ENCODE results near the gene ESYT2.

Gene ESYT2

GRCh38 chr7:158685693-158686092 is 143.6 kb downstream of the ESYT2 start:
- H3K36me3 Mint-ChIP-seq (ENCODE audit: low read depth): peaks cover 53% of the 10 kb centered on the region
- no peak for DNase-seq (ENCODE audit: low spot score)
- no peaks in the 10 kb centered on the region for H3K9me3 Mint-ChIP-seq
- no peak overlapping the region for H3K4me3 Mint-ChIP-seq
- H3K4me1 Mint-ChIP-seq (ENCODE audit: low read depth): peaks cover 8% of the 10 kb centered on the region
- H3K27me3 Mint-ChIP-seq (ENCODE audit: low read depth): no peaks in the 10 kb centered on the region
- no peak overlapping the region for H3K27ac Mint-ChIP-seq

GRCh38 chr7:158684329-158684728 is 145.0 kb downstream of the ESYT2 start:
- Mint-ChIP-seq H3K27me3 (ENCODE audit: low read depth) (no peaks in the 10 kb centered on the region), H3K9me3 (no peaks in the 10 kb centered on the region), H3K36me3 (ENCODE audit: low read depth) (peaks cover 58% of the 10 kb centered on the region), H3K27ac (no peak overlapping the region), H3K4me1 (ENCODE audit: low read depth) (peaks cover 11% of the 10 kb centered on the region), H3K4me3 (no peak overlapping the region)
- DNase-seq (ENCODE audit: low spot score): no peak

- no peak for DNase-seq (ENCODE audit: low spot score)
- H3K36me3 Mint-ChIP-seq (ENCODE audit: low read depth): peaks cover 58% of the 10 kb centered on the region
- H3K27me3 Mint-ChIP-seq (ENCODE audit: low read depth): no peaks in the 10 kb centered on the region
- H3K27ac Mint-ChIP-seq: no peak overlapping the region
- H3K4me3 Mint-ChIP-seq: no peak overlapping the region
- peaks cover 11% of the 10 kb centered on the region for H3K4me1 Mint-ChIP-seq (ENCODE audit: low read depth)
- no peaks in the 10 kb centered on the region for H3K9me3 Mint-ChIP-seq
Observed at GRCh38 chr7:158683541-158683940, 145.8 kb downstream of the ESYT2 start.

GRCh38 chr7:158682456-158682855 is 146.9 kb downstream of the ESYT2 start:
- Mint-ChIP-seq H3K27ac (no peak overlapping the region), H3K36me3 (ENCODE audit: low read depth) (peaks cover 55% of the 10 kb centered on the region), H3K4me3 (no peak overlapping the region), H3K27me3 (ENCODE audit: low read depth) (no peaks in the 10 kb centered on the region), H3K9me3 (no peaks in the 10 kb centered on the region), H3K4me1 (ENCODE audit: low read depth) (peaks cover 10% of the 10 kb centered on the region)
- DNase-seq (ENCODE audit: low spot score): no peak

Data from T-helper 2 cell treated with Interferon-gamma antibody and Interleukin-4, amounts not matched to agents 5 μg/mL and 100 μg/mL, for 36 hours (primary cell).